ENCODE results near the gene CSGALNACT2.

DNA sequence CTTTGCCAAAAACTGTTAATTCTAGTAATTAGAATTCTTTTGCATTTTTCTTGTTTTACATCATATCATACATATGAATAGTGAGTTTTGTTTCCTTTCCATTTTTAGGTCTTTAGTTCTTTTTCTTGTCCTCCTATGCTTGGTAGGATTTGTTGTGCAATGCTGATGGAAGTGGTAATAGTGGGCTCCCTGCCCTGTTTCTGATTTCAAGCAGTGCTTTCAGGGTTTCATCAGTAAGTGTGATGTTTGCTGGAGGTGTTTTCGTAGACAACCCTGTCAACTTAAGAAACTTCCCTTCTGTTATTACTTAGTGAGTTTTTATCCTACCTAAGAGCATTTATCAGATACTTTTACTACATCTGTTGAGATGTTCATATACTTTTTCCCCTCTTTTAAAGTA is 50.5 kb downstream of the CSGALNACT2 start:
- TF ChIP-seq, protein P1, sequence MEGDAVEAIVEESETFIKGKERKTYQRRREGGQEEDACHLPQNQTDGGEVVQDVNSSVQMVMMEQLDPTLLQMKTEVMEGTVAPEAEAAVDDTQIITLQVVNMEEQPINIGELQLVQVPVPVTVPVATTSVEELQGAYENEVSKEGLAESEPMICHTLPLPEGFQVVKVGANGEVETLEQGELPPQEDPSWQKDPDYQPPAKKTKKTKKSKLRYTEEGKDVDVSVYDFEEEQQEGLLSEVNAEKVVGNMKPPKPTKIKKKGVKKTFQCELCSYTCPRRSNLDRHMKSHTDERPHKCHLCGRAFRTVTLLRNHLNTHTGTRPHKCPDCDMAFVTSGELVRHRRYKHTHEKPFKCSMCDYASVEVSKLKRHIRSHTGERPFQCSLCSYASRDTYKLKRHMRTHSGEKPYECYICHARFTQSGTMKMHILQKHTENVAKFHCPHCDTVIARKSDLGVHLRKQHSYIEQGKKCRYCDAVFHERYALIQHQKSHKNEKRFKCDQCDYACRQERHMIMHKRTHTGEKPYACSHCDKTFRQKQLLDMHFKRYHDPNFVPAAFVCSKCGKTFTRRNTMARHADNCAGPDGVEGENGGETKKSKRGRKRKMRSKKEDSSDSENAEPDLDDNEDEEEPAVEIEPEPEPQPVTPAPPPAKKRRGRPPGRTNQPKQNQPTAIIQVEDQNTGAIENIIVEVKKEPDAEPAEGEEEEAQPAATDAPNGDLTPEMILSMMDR (IDR thresholded peaks at IDR 0.05) = no peak
- no peak for TF ChIP-seq POLR2A (IDR thresholded peaks at IDR 0.05)
- TF ChIP-seq EP300 (IDR thresholded peaks at IDR 0.05) = peak in 1 of 2 donors; percentile 10
